Measurements from ENCODE around the gene TMEM176B. TPM values are rescaled to one million over a fixed set of nuclear protein-coding genes. Genes with fewer than 3 reads are reported as not detected.

TMEM176B gene
- total and polyA plus RNA-seq, 12 donors: 1.8 to 99.1 (median 37.6) TPM

DNA sequence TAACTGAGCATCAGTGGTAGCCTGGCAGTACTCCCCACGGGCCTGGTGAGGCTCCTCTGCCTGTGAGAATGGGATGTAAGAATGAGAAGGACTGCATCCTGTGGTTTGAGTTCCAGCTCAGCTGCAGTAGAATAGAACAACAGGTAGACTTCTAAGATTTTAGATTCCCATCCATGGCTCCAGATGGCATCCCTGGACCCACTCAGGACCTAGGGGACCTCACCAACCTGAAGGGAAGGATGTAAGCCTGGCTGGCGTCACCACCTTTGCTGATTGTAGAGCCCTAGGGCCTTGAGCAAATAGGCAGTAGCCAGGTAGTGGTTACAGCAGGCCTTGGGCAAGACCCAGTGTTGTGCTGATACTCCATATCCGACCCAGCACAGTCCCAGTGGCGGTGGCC lies 42.6 kb upstream of the TMEM176B start:
- 60 to 91% (median 72%) methylated on average over 3 to 4 of the region's 4 CpGs for WGBS, 4 donors
- H3K4me1 ChIP-seq (replicated peaks in 1 of 2): no peaks in the 10 kb centered on the region
- no peaks in the 10 kb centered on the region for H3K36me3 ChIP-seq (replicated peaks in 1 of 2)
- H3K27ac ChIP-seq: no peak overlapping the region
- peak in 2 of 7 donors; percentile 5 to 13 for DNase-seq
- H3K27me3 ChIP-seq: no peaks in the 10 kb centered on the region
- H3K9me3 ChIP-seq (replicated peaks in 1 of 3): no peaks in the 10 kb centered on the region
- intact Hi-C loops (cut with DNase I): no loop called here
- no peak overlapping the region for H3K4me3 ChIP-seq
- TF ChIP-seq, protein P1, sequence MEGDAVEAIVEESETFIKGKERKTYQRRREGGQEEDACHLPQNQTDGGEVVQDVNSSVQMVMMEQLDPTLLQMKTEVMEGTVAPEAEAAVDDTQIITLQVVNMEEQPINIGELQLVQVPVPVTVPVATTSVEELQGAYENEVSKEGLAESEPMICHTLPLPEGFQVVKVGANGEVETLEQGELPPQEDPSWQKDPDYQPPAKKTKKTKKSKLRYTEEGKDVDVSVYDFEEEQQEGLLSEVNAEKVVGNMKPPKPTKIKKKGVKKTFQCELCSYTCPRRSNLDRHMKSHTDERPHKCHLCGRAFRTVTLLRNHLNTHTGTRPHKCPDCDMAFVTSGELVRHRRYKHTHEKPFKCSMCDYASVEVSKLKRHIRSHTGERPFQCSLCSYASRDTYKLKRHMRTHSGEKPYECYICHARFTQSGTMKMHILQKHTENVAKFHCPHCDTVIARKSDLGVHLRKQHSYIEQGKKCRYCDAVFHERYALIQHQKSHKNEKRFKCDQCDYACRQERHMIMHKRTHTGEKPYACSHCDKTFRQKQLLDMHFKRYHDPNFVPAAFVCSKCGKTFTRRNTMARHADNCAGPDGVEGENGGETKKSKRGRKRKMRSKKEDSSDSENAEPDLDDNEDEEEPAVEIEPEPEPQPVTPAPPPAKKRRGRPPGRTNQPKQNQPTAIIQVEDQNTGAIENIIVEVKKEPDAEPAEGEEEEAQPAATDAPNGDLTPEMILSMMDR (IDR thresholded peaks at IDR 0.05): no peak
- TF ChIP-seq POLR2A (IDR thresholded peaks at IDR 0.05): no peak

DNA sequence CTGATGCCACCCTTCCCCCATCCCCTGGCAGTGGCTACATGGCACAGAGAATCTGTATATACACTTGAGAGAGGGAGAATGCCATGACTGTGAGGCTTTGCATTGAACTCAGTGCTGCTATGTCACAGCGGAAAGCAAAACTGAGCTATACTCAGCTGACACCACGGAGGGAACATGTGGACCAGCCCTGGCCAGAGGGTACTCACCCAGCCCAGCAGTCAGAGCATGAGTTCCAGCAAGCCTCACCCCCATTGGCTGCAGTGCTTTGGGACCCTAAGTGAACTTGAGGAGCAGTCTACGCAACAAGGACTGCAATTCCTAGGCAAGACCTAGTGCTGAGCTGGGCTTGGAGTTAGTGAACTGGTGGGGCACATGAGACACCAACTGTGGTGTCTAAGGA lies 41.9 kb upstream of the TMEM176B start:
- Histone ChIP-seq H3K36me3 (replicated peaks in 1 of 2) (no peaks in the 10 kb centered on the region), H3K27ac (no peak overlapping the region), H3K27me3 (no peaks in the 10 kb centered on the region), H3K4me1 (replicated peaks in 1 of 2) (no peaks in the 10 kb centered on the region), H3K4me3 (no peak overlapping the region), H3K9me3 (replicated peaks in 1 of 3) (no peaks in the 10 kb centered on the region)
- peak in 1 of 7 donors; percentile 21 for DNase-seq
- TF ChIP-seq POLR2A (IDR thresholded peaks at IDR 0.05): no peak
- TF ChIP-seq, protein P1 (IDR thresholded peaks at IDR 0.05): no peak
- 95 to 100% (median 97%) methylated on average over 3 of the region's 3 CpGs for WGBS, 4 donors
- intact Hi-C loops (cut with DNase I): no loop called here

DNA sequence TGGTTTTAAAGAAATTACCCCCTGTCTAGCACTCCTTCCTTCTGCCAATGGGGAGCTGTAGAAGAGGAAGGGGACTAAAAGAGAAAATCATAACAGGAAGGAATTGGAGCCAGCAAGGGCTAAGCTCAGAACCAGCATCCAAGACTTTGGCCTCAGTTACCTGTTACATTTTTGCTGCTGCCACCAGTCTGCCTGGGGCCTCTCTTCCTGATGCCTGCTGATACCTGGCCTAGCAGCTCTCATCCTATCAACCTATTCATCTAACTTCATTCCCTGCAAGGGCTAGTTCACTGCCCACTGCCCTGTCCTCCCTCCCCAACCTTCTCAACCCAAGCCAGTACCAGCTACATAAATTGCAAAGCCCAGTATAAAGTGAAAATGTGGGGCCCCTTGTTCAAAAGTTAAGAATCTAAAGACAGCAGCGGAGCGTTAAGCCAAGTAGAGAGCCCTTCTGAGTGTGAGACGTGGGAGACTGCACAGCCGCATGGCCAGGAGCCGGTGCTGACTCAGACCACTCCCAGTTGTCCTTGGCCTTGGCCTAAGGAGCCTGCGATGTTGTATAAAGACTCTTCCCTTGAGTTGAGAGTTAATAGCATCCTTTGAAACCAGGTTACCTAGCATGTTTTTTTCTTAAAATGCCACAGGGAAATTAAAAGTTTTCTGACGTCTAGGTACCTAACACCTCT lies 38.9 kb upstream of the TMEM176B start:
- no peak overlapping the region for H3K27ac ChIP-seq
- no peaks in the 10 kb centered on the region for H3K4me1 ChIP-seq (replicated peaks in 1 of 2)
- no peak for TF ChIP-seq POLR2A (IDR thresholded peaks at IDR 0.05)
- TF ChIP-seq, protein P1 (IDR thresholded peaks at IDR 0.05): no peak
- no peaks in the 10 kb centered on the region for H3K9me3 ChIP-seq (replicated peaks in 1 of 3)
- peak in 4 of 7 donors; percentile 29 to 57 (median 55) for DNase-seq
- intact Hi-C loops (cut with DNase I): no loop called here
- H3K36me3 ChIP-seq (replicated peaks in 1 of 2): no peaks in the 10 kb centered on the region
- 38 to 56% (median 44%) methylated on average over 7 of the region's 7 CpGs for WGBS, 4 donors
- H3K27me3 ChIP-seq: no peaks in the 10 kb centered on the region
- H3K4me3 ChIP-seq: no peak overlapping the region

DNA sequence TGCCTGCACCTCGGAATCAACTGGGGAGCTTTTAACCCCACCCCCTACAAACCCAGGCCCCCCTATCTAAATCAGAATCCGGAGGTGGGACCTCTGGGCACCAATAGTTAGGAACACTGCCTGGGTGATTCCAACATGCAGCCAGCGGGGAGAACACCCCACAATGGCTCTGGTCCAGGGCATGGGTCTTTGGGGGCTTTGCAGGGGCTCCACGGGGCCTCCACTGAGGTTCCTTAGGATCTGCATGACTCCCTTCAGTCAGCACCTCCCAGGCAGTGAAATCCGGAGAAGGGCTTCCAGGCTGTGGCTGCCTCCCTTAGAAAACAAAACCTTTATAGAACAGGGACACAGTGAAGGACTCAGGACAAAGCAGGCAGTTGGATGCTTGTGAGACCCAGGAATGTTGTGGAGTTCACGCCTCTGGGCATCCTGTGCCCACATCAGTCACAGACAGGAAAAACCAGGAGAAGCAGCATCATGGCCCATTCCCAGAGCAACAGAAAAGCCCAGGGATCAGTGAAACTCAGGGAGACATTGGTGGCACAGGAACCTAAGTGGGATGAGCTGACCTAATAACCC lies 35.6 kb upstream of the TMEM176B start:
- intact Hi-C loops (cut with DNase I): no loop called here
- Histone ChIP-seq H3K4me3 (no peak overlapping the region), H3K27me3 (no peaks in the 10 kb centered on the region), H3K36me3 (replicated peaks in 1 of 2) (no peaks in the 10 kb centered on the region), H3K4me1 (replicated peaks in 1 of 2) (peaks cover 0 to 8% of the 10 kb centered on the region in 2 donors), H3K27ac (no peak overlapping the region), H3K9me3 (replicated peaks in 1 of 3) (no peaks in the 10 kb centered on the region)
- no peak for TF ChIP-seq POLR2A (IDR thresholded peaks at IDR 0.05)
- TF ChIP-seq, protein P1 (IDR thresholded peaks at IDR 0.05): no peak
- peak in 1 of 7 donors; percentile 9 for DNase-seq
- WGBS, 4 donors: 68 to 91% (median 77%) methylated on average over 6 of the region's 6 CpGs
